Measurements from ENCODE around the gene PELI2.

Gene PELI2

DNA sequence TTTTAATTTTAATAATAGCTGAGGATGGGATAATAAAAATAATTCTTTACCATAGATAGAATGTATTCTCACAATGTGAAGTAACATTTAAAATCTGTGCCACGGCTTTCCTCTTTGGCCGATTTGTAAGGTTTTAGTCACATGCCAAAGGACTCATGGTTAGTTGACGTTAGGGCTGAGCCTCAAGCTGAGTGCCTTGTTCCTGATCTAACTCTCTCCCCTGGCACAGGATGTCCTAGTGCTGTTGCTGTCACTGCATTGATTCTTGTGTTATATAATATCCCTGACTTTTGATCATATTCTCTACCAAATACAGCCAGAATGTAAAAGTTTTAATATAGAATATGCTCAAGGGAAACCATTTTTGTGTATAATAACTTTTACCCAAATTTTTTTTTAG lies 144.3 kb downstream of the PELI2 start:
- no peak for DNase-seq

DNA sequence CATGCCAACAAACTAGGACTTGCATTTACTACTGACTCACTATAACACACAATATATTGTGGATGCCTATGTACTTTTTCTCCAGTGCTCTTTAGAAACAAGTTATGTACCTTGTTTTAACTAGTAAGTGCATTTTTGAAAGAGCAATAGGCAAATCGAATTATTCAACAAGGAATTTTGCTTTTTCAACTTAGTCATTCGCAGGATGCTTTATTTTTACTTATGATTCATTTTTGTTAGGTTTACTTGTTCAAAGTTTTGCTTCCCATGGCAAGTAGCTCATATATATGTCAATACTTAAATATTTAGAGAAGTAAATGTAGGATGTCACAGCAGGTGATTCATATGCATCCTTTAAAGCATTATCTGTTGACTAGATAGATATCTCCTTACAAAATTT lies 149.8 kb downstream of the PELI2 start:
- DNase-seq = no peak

DNA sequence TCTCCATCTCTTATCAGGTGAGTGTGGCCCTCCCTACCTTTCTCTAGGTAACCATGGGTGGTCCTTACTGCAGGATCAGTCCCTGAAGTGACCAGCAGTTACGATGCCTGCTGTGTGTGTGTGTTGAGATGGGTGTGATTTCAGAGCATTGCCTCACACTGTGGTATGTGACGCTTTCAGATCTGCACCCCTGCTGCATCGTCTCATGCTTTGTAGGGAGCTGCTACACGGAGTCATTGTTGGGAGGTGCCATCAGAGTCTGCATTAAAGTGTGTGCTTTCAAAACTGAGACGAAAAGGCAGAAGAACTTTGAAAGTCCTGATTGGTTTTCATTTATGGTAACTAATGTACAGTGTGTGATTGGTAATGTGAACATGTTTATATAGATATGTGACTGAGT lies 150.5 kb downstream of the PELI2 start:
- no peak for DNase-seq

DNA sequence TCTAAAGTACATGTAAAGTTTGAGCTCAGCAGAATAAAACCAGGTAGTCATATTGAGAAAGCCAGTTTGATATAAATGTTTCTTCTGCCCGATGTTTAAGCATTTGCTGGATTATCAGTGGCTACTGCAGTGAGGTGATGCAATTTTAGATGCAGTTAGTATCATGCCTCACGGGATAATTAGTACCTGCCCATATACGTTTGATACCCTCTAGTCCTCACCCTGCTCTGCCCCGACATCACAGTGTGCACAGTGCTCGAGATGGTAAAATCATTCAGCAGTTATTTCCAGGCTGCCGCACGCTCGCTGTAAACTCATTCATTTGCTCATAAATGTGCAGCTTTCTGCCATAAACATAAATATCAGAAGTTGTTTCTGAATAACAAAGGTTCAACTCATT lies 152.7 kb downstream of the PELI2 start:
- no peak for DNase-seq

DNA sequence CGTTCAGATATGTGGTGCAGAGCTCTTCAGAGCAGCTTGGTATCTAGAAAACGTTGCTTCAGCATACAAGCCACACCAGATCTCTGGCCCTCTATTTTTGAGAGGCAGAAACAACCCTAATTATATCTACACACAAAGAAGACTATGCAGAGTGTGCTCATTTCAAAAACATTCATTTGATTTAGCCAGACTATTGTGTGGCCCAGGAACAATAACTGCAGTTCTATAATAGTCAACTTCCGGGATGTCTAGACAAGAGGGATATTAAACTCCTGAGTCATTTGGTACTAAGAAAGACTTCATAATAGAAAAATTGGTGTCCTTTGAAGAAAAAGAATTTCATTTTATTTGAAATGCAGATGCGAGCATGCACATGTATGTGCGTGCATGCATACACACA lies 153.8 kb downstream of the PELI2 start:
- DNase-seq = no peak

DNA sequence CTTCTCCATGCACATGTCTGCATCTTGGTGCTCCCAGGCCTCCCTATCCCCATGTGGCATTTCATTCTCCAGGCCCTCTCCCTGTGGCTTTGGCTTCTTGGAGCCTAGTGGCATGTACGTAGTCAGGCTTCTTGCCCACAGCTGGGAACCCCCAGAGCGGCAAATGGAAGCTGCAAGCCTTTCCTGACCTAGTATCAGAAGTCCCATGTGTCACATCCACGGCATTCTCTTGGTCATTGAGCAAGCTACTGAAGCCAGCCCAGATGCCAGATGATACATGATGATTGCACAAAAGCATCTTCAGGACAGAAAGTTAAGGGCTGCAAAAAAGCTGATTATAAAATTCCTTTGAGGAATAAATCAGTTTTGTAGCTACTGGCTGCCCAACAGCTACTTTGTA lies 154.9 kb downstream of the PELI2 start:
- no peak for DNase-seq

DNA sequence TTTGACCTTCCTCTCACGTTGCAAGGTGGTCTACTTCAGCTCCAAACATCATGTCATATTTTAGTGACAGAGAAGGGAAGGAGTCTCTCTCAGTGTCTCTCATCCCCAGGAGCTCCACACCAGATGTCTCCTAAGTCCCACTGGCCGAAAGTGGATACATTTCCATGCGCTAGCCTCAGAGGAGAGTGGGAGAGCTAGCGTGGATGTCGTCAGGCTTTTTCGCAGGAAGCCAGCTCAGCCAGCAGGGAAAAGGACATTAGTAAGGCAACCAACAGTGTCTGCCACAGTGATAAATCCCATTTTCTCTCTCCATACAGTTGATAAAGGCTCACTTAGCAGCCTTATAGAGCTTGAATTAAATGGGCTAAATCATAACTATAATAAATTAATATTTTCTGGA lies 155.7 kb downstream of the PELI2 start:
- no peak for DNase-seq

DNA sequence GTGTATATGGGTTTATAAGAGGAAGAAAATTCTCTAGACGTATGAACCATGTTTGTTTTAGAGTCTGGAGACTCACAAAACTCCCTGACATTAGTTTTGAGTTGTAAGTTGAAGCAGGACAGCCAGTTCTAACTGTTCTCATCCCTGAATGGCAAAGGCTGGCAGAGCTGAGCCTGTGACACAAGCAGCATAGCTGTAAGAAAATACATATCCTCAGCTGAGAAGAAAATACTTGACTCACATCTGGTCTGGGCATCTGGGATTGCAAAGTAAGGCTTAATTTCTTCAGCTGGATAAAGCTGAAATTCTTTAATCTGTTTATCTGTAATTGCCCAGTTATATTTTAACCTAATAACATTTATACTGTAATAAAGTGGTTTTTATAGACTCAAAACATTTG lies 156.3 kb downstream of the PELI2 start:
- DNase-seq = no peak

DNA sequence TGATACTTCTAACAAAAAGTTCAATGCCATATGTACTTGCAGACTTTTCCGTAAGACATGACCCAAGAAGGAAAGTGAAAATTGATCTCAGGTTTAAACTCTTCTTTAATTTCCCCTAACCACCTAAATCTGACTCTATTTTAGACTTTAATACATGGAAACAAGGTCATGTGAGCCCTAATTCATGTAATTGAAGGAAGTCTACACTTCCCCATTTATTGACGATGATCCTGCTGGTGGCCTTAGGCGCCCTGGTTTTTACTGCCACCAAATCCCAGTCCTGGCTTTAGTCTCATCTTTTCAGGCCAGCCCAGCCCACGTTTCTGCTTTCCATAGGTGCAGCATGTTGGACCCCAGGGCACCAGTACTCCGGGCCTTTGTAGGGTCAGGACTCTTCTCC lies 157.9 kb downstream of the PELI2 start:
- no peak for DNase-seq

DNA sequence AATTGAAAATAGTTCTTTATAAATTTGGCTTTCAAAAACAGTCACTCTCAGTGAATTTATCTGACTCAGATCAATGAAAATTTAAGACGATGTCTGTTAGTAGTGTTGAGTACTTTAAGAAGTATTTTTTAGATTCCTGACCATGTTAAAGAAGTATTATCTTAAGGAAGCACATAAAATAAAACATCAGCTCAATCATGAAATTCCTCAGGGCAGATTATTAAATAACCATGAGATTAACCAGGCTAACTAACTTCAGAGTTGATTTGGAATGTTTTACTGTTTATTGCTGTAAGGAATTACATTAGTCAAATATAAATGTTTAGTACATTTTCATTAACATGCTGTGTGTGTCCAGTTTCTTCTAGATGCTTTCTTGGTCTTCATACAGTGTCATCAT lies 160.2 kb downstream of the PELI2 start:
- DNase-seq = no peak

DNA sequence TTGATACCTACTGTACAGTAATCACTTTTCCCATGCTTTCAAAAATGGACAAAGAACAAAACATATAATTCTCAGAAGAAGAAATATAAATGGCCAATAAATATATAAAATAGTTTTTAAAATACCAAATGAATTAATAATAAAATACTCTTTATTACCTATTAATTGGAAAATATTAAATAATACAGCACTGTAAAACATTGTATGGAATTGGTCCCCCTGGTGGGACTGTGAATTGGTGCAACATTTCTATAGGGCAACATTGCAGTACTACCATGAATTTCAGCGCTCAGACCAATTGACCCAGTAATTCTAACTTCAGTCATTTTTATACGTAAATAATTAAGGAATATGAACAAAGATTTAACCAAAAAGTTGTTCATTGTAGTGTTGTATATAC lies 162.6 kb downstream of the PELI2 start:
- peak; percentile 6 for DNase-seq

DNA sequence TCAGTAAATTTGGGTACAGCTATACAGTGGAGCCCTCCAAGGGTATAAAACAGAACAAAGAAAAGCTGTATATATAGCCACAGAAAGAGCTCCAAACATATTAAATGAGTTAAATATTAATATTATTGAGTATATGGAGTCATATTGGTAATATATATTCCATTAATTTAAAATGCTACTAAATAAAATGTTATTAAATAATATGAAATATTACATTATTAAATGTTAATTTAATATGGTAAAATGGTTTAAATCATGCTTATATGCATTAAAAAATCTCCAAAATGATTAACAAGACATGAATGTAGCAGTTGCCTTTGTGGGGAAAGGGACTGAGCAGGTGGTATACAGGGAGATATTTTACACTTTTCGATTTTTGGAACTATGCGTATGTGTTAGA lies 164.0 kb downstream of the PELI2 start:
- DNase-seq = no peak

DNA sequence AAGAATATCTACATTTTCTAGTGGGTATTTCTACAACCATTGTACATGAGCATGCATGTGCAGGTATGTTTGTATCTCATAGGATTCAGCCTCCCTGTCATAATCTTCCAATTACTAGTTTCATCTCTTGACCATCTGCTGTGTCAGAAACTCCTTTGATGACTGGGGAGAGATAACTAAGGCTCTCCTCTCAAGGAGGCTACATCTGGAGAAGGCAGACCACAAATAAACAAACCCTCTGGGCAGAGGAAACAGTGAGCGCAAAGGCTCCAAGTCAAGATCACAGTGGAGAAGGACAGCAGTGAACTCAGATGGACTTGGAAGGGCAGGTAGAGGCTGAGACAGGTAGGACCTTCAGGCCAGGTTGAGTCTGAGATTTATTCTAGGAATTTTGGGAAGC lies 166.4 kb downstream of the PELI2 start:
- DNase-seq = no peak

DNA sequence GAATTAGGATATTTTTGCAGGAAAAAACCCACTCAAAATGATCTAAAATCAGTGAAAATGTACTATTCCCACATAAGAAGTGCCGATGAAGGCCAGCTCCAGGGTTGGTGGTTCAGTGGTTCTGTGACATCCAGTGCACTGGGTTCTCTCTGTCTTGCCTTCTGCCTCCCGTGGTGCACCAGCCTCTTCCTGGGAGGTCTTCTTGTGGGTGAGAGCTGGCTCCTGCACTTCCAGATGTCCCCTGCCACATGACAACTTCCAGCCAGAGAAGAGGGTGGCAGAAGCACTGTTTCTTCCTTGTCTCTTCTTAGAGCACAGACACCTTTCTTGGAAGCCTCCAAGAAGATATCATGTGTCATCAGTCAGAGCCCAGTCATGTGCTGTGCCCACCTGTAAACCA lies 170.9 kb downstream of the PELI2 start:
- no peak for DNase-seq

DNA sequence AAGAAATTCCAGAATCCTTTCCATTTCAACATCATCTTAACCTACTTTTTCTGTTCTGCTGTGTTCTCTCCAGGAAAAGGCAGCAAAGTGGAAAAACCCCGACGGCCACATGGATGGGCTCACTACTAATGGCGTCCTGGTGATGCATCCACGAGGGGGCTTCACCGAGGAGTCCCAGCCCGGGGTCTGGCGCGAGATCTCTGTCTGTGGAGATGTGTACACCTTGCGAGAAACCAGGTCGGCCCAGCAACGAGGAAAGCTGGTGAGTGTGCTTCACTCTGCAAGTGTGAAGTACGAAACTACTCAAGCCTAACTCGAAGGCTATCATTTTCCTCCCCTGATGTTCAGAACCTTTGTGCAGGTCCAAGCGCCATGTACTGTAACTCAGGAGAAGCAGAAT lies 172.0 kb downstream of the PELI2 start:
- DNase-seq = no peak

DNA sequence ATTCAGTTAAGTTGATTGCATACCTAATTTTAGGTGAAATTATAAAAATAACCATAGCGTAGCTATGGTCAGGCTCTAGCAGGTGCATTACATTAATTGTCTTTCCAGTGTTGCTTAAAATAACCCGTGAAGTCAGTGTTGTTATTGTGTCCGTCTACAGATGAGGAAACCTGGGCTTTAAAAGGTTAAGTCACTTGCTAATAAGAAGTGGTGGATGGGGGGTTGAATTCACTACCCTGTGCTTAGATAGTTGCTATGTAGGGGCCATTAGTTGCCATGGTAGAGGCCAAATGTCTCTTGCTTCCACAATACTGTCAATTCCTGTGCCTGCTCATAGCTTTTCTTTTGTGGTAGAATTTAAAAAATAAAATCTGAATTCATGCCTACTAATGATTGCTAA lies 174.8 kb downstream of the PELI2 start:
- DNase-seq = no peak

DNA sequence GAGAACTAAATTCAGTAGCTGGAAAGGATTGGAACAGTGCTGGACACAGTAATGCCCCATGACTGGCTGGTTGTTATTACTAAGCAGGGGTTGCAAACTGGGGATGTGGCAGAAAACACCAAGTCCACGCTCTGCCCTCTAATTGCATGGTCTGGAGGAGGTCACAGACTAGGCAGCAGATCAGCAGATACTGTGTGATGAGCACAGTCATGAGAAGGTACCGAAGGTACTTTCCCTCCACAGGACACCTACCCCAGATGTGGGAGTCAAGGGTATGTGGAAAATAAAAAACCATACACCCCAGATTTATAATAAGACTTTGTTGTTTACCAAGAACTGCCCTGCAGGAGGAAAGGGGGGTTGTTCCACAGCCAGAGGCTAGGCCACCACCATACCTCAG lies 175.3 kb downstream of the PELI2 start:
- DNase-seq = no peak

DNA sequence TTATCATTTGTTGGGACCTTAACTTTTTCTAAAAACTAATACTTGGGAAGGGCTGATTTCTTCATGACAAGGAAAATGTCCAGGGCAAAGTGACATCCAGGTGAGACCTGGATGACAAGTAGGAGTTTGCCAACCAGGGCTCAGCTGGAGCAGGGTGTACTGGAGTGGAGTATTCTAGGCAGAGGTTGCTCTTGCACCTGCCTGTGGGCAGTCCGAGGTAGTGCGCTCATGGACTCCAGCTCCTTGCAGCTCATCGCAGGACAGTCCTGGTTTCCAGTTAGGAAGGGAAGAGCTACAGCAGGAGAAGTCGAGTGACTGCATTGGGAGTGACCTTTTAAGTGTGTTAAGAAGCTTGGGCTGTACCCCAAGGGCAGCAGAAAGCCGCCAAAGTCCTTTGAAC lies 175.9 kb downstream of the PELI2 start:
- DNase-seq = peak; percentile 43

DNA sequence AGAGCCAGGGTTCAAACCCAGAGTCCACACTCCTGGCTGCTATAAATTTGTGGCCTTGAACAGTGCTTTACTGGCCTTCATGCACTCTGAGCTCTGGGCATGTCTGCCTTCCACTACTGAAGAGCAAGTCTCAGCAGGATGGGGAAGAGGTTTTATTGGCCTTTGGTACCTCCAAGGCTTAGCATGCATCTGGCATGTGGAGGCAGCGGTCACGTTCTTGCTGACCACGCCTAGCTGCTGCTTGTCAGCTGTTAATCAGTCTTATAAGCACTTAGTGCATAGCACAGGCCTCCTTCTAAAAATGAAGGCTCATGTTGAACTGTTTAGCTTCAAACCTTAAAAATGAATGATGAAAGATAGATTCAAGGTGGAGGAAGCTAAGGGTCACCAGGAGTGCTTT lies 177.5 kb downstream of the PELI2 start:
- no peak for DNase-seq

DNA sequence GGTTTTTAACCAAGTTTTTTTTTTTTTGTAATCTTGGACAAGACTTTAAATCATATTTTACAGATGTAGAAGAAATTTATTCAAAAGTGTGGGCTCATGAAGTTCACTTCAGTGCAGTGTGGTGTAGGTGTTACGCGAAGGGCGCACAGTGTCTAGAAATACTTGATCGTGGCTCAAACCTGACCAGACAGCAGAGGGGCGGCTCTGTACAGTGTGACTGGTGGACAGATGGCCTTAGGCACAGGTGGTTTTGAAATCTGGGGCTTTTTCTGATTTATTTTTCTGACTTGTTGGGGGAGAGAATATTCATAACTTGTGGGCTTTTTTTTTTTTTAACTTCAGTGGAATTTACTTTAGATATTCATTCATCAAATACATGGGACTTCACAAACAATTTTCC lies 179.2 kb downstream of the PELI2 start:
- no peak for DNase-seq

DNA sequence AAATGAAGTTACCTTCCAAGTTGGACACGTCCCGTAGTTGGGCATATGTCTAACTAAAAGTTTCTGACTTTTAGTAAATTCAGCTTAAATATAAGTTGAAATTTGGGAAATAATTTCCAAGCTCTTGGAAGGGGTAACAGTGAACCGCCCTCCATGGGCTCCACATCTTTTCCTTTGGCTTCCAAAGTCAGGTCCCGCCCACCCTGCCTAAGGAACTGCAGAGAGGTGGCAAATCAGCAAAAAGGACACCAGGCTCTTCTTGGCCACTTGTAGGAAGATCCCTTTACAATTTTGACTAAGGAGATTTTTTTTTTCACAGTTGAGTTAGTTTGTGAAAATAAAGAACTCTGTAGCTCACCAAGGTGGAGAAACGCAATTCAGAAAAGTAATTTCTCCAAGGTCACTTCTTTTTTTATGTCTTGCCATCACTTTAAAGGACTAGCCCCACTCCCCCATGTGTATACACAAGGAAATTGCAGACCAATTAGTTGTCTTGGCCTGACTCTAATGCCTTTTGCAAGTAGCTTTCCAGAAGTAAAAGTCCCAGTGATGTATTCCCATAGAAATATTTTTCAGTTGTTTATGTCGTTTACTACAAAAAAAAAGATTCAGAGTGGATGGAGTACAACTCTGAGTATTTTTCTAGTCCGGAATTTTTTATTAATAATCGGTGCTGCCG lies 181.2 kb downstream of the PELI2 start:
- DNase-seq = no peak

DNA sequence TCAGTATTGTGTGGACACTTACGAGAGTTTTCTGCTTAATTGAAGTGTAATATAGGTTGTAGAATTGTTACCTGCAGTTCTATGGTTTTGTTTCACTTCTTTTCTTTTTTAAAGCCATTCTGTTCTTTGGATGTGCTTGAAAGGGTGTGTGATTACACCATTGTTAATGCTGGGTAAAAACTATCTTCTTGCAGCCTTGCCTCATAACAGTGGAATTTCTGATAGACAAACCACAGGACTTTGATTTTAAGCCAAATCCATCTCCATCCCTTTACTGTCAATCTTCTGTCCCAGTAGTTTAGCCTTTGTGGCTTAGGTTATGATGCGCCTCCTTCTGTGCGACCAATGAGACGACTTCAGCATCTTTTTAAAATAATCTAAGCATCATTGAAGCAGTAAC lies 182.3 kb downstream of the PELI2 start:
- no peak for DNase-seq

DNA sequence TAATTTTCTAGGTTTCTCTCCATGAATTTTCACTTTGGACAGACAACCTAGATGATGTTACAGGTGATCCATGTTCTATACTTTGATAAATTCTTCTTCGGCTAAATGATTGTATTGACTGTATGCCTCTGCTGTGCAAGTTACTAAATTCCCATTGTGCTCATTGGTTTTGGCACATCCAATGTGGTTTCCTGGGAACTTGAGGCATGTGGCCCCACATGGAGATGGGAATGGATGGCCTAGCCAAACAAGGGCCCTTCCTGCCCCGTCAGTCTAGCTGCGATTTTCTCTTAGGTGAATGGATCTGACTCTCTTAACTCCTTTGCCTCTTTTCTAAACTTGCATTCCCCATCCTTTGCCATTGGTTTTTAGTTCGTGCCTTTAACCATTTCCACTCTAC lies 186.2 kb downstream of the PELI2 start:
- DNase-seq = no peak

DNA sequence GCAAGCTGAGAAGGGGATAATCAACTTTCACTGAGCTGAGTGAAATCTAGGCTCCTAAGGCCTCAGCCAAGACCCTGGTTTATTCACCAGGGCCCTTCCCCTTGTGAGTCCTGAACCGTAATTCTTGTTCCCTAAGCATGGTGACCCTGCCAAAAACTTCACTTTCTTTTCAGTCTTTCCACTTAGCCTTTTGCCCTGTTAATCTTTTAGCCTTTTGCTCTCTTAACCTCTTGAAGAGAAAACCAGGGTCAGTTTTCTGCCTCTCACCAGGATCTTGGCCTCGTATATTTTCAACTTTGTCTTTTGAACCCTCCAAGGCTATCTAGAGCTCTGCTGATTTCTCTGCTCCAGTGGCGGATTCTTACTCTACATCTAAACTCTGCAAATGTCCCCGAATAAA lies 191.0 kb downstream of the PELI2 start:
- DNase-seq = no peak

DNA sequence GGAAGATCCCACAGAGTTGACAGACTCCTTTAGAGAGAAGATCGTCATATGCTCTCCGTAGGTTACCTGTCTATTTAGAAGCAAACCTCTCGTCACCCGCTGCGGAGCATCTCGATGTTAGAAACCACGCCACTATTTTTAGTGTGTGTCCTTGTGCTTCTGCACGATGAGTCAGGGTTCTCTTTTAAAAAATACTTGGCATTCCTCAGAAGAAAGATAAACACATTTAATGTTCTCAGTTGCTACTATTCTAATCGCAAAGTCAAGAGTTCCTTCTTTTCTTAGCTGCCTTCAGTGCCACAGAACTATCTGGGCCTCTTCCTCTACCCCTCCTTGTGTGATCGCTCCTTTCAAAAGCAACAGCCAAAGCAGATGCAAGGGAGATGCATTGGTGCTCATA lies 192.4 kb downstream of the PELI2 start:
- no peak for DNase-seq

DNA sequence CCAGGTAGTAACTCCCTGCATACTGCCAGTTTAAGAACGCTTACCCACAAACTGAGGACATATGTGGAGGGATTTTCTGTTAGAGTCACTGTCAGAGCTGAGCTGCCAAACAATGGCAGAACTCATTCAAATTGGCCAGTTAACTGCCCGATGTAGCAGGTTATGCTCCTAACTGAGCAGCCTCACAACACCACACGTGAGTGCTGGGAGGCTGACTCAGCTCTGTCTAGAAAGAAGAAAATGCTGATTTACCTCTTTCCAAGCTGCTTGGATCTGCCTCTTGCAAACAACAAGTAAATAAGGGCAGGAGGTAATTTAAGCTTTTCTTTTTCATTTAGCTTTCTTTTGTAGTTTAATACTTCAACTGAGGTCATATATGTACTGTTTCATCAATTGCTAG lies 195.6 kb downstream of the PELI2 start:
- DNase-seq = no peak

All from DMS53 (cell line).